ENCODE measurements around the gene GFOD2. TPM values are rescaled to one million over a fixed set of nuclear protein-coding genes. Genes with fewer than 3 reads are reported as not detected.

Gene GFOD2
- total and polyA plus RNA-seq, 2 of the 13 experiments (the other 11 are each of a cell fraction or from before 2014, with no cell fraction given): 11.1 to 17.2 TPM

- TF ChIP-seq LCORL (IDR thresholded peaks at IDR 0.05): 0 out of 2 replicates have a peak, but pooled peaks have one; percentile 24
- peak; percentile 85 for TF ChIP-seq LCORL (CRISPR knock-in tag; IDR thresholded peaks at IDR 0.05)
- no peak for TF ChIP-seq NONO (IDR thresholded peaks at IDR 0.05)
- 0 out of 2 replicates have a peak, but pooled peaks have one; percentile 42 for TF ChIP-seq NONO (CRISPR knock-in tag; conservative IDR thresholded peaks at IDR 0.05)
- TF ChIP-seq PITX1 (CRISPR knock-in tag; IDR thresholded peaks at IDR 0.05): peak; percentile 44; the same call in 1 of the 2 replicates
- no peak for TF ChIP-seq ZNF251 (CRISPR knock-in tag; IDR thresholded peaks at IDR 0.05)
- no peak for TF ChIP-seq ELK4 (CRISPR knock-in tag; IDR thresholded peaks at IDR 0.05; ENCODE audit: borderline replicate concordance)
- peak; percentile 60 for TF ChIP-seq CEBPG (CRISPR knock-in tag; IDR thresholded peaks at IDR 0.05)
- TF ChIP-seq PAXIP1 (CRISPR knock-in tag; conservative IDR thresholded peaks at IDR 0.05): peak; percentile 50
- peak; percentile 34 for TF ChIP-seq HNF4A (CRISPR knock-in tag; IDR thresholded peaks at IDR 0.05)
- TF ChIP-seq ZNF781 (CRISPR knock-in tag; IDR thresholded peaks at IDR 0.05; ENCODE audit: borderline replicate concordance, not compliant biosample characterization): no peak
- 0 out of 2 replicates have a peak, but pooled peaks have one; percentile 35 for TF ChIP-seq ARID5B (CRISPR knock-in tag; IDR thresholded peaks at IDR 0.05)
- no peak for TF ChIP-seq RARA (CRISPR knock-in tag; IDR thresholded peaks at IDR 0.05)
- TF ChIP-seq, protein P1, sequence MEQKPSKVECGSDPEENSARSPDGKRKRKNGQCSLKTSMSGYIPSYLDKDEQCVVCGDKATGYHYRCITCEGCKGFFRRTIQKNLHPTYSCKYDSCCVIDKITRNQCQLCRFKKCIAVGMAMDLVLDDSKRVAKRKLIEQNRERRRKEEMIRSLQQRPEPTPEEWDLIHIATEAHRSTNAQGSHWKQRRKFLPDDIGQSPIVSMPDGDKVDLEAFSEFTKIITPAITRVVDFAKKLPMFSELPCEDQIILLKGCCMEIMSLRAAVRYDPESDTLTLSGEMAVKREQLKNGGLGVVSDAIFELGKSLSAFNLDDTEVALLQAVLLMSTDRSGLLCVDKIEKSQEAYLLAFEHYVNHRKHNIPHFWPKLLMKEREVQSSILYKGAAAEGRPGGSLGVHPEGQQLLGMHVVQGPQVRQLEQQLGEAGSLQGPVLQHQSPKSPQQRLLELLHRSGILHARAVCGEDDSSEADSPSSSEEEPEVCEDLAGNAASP (CRISPR knock-in tag; IDR thresholded peaks at IDR 0.05; ENCODE audit: borderline replicate concordance): peak; percentile 15; the same call in 1 of the 2 replicates
- TF ChIP-seq, protein P2, sequence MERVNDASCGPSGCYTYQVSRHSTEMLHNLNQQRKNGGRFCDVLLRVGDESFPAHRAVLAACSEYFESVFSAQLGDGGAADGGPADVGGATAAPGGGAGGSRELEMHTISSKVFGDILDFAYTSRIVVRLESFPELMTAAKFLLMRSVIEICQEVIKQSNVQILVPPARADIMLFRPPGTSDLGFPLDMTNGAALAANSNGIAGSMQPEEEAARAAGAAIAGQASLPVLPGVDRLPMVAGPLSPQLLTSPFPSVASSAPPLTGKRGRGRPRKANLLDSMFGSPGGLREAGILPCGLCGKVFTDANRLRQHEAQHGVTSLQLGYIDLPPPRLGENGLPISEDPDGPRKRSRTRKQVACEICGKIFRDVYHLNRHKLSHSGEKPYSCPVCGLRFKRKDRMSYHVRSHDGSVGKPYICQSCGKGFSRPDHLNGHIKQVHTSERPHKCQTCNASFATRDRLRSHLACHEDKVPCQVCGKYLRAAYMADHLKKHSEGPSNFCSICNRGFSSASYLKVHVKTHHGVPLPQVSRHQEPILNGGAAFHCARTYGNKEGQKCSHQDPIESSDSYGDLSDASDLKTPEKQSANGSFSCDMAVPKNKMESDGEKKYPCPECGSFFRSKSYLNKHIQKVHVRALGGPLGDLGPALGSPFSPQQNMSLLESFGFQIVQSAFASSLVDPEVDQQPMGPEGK (CRISPR knock-in tag; IDR thresholded peaks at IDR 0.05): peak; percentile 67
- no peak for TF ChIP-seq PAF1 (CRISPR knock-in tag; IDR thresholded peaks at IDR 0.05)
Observed at GRCh38 chr16:67632415-67633172, 86.5 kb downstream of the GFOD2 start (continued).
